ENCODE results near the gene CPEB4. TPM values are rescaled to one million over a fixed set of nuclear protein-coding genes. Genes with fewer than 3 reads are reported as not detected.

The CPEB4 gene
- total and polyA plus RNA-seq, 4 donors = 46.2 to 98.7 (median 59.9) TPM

DNA sequence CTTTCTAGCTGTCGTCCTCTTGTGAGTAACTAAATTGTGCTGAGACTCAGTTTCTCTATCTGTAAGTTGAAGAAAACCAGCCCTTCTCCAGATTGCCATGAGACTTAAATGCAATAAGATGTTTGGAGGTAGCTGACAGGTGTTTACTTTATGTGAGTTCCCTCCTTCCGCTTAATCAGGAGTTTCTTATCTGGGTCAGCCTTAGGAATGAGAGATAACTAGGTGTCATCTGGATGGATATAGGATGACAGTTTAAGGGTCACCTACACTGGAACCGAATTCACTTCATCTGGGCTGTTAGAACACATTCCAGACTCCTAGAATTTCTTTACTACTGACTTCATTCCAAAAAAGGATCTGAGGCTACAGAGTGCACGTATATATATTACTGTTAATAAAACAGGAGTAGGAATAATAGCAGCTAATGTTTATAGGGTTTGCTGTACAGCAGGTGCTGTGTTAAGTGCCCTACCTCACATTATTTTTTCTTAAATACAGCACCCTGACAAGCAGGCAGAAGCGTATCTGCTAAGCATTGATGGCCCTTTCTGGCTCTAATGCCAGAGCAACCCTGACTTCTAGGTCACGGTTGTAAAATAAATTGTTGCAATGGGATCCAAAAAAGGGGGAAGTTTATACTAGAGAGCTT lies 30.0 kb upstream of the CPEB4 start:
- Histone ChIP-seq H3K4me3 (ENCODE audit: low read depth, low read length) (no peak overlapping the region), H3K27me3 (ENCODE audit: control insufficient read depth, insufficient read depth, low read length) (no peaks in the 10 kb centered on the region), H3K9me3 (ENCODE audit: control insufficient read depth, insufficient read depth, low read length) (no peaks in the 10 kb centered on the region), H3K4me1 (ENCODE audit: control insufficient read depth, insufficient read depth, low read length) (peaks cover 3% of the 10 kb centered on the region), H3K36me3 (ENCODE audit: control insufficient read depth, insufficient read depth, low read length) (no peaks in the 10 kb centered on the region), H3K27ac (ENCODE audit: low read depth, low read length) (no peak overlapping the region)
- peak in 1 of 6 donors; percentile 46 for DNase-seq (ENCODE audit: low read depth in 4 of 6, low spot score in 6 of 6)
- WGBS (ENCODE audit: insufficient coverage) = 100% methylated on average over 2 of the region's 6 CpGs

DNA sequence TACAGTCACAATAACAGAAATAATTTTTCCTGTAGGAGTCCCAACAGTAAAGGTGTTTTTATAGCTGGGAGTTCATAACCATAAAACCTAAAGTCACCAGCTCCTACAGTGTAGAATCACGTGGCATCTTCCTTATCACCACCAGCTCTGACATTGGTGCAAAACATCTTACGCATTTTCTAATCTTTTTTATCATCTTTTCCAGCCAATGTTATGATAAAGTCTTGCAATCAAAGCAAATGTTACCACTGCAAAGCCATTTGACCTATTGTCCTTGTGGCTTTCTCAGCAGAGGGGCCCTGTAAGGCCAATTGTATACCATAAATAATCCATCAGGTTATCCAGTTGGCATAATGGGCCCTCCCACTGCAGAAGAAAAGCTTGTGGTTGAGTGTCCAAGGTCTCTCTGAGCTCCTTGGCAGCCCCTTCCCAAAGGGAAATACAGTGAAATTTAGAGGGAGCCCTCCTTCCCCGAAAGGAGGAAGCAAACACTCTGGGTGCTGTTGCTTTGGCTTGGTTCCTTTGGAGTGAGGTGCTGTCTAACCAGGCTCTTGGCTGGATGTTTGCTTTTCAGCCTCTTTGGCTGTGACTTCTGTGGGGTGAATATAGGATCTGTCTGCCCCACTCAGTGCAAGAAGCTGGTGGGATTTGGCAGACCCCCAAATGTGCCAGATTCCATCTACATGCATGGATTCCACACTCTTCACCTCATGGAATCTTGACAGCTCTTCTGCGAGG lies 29.3 kb upstream of the CPEB4 start:
- Histone ChIP-seq H3K4me3 (ENCODE audit: low read depth, low read length) (no peak overlapping the region), H3K27me3 (ENCODE audit: control insufficient read depth, insufficient read depth, low read length) (no peaks in the 10 kb centered on the region), H3K4me1 (ENCODE audit: control insufficient read depth, insufficient read depth, low read length) (peaks cover 3% of the 10 kb centered on the region), H3K36me3 (ENCODE audit: control insufficient read depth, insufficient read depth, low read length) (no peaks in the 10 kb centered on the region), H3K27ac (ENCODE audit: low read depth, low read length) (no peak overlapping the region), H3K9me3 (ENCODE audit: control insufficient read depth, insufficient read depth, low read length) (no peaks in the 10 kb centered on the region)
- 89% methylated on average over 3 of the region's 4 CpGs for WGBS (ENCODE audit: insufficient coverage)
- DNase-seq (ENCODE audit: low read depth in 4 of 6, low spot score in 6 of 6) = peak in 1 of 6 donors; percentile 50

DNA sequence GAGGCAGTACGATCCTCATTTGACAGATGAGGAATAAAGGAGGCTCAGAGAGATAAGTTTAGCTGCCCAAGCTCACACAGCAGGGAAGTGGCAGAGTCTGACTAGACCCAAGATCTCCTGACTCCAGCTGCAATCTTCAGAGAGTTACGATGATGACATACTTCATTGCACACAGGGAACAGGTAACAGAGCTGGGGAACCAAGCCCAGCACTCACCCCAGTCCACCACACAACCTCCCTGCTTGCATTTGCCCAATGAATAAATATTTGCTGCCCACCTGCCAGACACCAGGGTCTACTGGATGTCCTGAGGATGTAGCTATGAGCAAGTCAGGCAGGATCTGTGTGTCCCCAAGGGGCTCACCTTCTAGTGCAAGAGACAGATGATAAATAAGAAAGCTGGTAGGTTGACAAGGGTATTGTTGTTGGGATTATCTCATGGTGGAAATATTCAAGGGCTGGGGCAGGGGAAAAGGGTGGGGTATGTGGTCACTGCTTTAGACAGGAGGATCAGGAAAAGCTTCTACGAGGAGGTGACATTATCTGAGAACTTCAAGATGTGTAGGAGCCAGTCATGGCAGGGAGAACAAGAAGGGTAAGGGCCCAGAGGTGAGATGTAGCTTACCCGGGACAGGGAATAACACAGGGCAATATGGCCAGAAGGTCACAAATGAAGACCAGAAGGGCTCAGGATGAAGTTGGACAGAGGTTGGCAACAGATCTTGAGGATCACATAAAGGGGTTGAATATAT lies 28.6 kb upstream of the CPEB4 start:
- peaks cover 9% of the 10 kb centered on the region for H3K4me1 ChIP-seq (ENCODE audit: control insufficient read depth, insufficient read depth, low read length)
- 87% methylated on average over 4 of the region's 4 CpGs for whole genome bisulfite sequencing (ENCODE audit: insufficient coverage)
- no peak overlapping the region for H3K4me3 ChIP-seq (ENCODE audit: low read depth, low read length)
- no peak for DNase-seq (ENCODE audit: low read depth in 4 of 6, low spot score in 6 of 6)
- H3K9me3 ChIP-seq (ENCODE audit: control insufficient read depth, insufficient read depth, low read length) = no peaks in the 10 kb centered on the region
- no peaks in the 10 kb centered on the region for H3K27me3 ChIP-seq (ENCODE audit: control insufficient read depth, insufficient read depth, low read length)
- H3K36me3 ChIP-seq (ENCODE audit: control insufficient read depth, insufficient read depth, low read length) = no peaks in the 10 kb centered on the region
- no peak overlapping the region for H3K27ac ChIP-seq (ENCODE audit: low read depth, low read length)

DNA sequence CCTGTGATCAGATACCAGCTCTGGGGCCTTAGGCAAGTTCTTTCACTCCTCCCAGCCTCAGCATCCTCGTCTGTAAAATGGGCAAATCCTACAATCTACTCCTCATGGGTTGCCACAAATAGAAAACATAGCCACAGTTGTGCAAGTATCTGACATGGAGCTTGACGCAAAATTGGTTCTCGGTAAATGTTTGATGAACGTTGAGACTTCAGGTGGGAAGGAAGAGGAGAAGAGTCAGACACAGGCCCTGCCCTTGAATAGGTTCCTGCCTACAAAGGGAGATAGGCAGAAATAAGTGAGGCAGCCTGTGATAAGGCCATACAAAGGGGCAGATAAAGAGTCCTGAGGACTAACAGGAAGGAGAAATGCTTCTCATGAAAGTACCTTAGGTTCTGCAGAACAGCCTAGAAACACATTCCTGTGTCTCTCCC lies 26.1 kb upstream of the CPEB4 start:
- Histone ChIP-seq H3K27ac (ENCODE audit: low read depth, low read length) (no peak overlapping the region), H3K27me3 (ENCODE audit: control insufficient read depth, insufficient read depth, low read length) (no peaks in the 10 kb centered on the region), H3K36me3 (ENCODE audit: control insufficient read depth, insufficient read depth, low read length) (no peaks in the 10 kb centered on the region), H3K9me3 (ENCODE audit: control insufficient read depth, insufficient read depth, low read length) (no peaks in the 10 kb centered on the region), H3K4me3 (ENCODE audit: low read depth, low read length) (no peak overlapping the region), H3K4me1 (ENCODE audit: control insufficient read depth, insufficient read depth, low read length) (peaks cover 23% of the 10 kb centered on the region)
- no peak for DNase-seq (ENCODE audit: low read depth in 4 of 6, low spot score in 6 of 6)
- 93% methylated on average over 4 of the region's 4 CpGs for WGBS (ENCODE audit: insufficient coverage)

DNA sequence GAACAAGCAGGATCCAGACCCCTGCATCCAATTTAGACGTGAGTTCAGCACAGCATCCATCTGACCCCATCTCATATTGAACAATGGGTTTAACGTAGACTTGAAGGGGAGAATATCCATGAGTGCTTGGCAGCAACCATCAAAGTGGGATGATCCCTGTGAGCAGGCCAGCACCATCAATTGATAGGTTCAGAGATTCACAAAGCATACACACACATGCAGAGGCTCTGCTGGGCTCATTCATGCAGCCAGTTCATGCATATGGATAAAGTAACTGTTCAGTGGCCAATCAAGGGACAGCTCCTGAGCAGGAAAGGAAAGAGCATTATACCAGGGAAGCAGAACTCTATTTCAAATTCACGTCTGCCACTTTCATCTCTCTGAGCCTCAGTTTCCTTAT lies 24.8 kb upstream of the CPEB4 start:
- Histone ChIP-seq H3K27ac (ENCODE audit: low read depth, low read length) (no peak overlapping the region), H3K4me3 (ENCODE audit: low read depth, low read length) (no peak overlapping the region), H3K9me3 (ENCODE audit: control insufficient read depth, insufficient read depth, low read length) (no peaks in the 10 kb centered on the region), H3K27me3 (ENCODE audit: control insufficient read depth, insufficient read depth, low read length) (no peaks in the 10 kb centered on the region), H3K36me3 (ENCODE audit: control insufficient read depth, insufficient read depth, low read length) (no peaks in the 10 kb centered on the region), H3K4me1 (ENCODE audit: control insufficient read depth, insufficient read depth, low read length) (peaks cover 25% of the 10 kb centered on the region)
- WGBS (ENCODE audit: insufficient coverage) = 44% methylated on average over 1 of the region's 3 CpGs
- DNase-seq (ENCODE audit: low read depth in 4 of 6, low spot score in 6 of 6) = peak in 2 of 6 donors; percentile 52 to 71

DNA sequence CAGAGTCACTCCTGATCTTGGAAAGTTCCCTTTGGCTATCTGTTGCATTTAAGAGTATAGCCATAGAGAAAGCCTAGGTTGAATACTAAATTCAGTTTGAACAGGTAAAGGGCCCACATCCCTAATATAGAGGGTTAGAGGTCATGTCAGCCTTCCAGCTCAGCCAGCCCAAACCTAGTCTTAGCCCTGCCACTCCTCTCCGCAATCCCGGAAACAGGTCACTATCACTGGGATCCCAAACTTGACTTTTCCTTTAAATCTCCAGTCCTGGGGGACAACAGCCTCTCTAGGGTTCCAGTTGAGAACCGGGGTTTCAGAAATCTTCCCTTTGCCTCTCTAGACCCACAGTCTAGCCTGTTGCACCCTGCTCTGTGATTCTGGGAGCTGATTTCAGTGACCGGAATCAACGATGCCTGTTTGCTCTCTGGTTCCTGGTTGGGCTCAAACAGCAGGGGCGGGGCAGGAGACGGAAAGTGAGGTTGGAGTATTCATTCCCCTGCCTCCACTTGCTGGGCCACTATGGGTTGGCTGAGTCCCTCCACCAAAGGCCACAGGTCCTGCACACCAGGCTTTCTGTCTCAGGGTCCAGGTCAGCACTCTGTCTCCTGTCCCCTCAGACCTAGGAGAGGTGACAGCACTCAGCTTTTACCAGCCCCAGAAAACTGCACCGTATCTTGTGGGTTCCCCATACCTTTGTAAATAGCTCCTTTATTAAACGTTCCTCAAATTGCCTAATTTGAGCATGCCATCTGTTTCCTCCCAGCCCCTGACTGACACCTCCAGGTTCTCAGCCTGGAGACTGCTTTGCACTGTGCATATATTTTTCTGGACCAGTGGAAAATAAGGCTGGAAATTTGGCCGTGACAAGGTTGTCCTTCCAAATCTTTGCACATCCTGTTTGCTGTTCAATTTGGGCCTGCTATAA lies 23.8 kb upstream of the CPEB4 start:
- WGBS (ENCODE audit: insufficient coverage) = 66% methylated on average over 9 of the region's 10 CpGs
- H3K4me1 ChIP-seq (ENCODE audit: control insufficient read depth, insufficient read depth, low read length) = peaks cover 32% of the 10 kb centered on the region
- no peak overlapping the region for H3K27ac ChIP-seq (ENCODE audit: low read depth, low read length)
- H3K27me3 ChIP-seq (ENCODE audit: control insufficient read depth, insufficient read depth, low read length) = no peaks in the 10 kb centered on the region
- no peaks in the 10 kb centered on the region for H3K36me3 ChIP-seq (ENCODE audit: control insufficient read depth, insufficient read depth, low read length)
- H3K9me3 ChIP-seq (ENCODE audit: control insufficient read depth, insufficient read depth, low read length) = no peaks in the 10 kb centered on the region
- no peak for DNase-seq (ENCODE audit: low read depth in 4 of 6, low spot score in 6 of 6)
- H3K4me3 ChIP-seq (ENCODE audit: low read depth, low read length) = no peak overlapping the region

DNA sequence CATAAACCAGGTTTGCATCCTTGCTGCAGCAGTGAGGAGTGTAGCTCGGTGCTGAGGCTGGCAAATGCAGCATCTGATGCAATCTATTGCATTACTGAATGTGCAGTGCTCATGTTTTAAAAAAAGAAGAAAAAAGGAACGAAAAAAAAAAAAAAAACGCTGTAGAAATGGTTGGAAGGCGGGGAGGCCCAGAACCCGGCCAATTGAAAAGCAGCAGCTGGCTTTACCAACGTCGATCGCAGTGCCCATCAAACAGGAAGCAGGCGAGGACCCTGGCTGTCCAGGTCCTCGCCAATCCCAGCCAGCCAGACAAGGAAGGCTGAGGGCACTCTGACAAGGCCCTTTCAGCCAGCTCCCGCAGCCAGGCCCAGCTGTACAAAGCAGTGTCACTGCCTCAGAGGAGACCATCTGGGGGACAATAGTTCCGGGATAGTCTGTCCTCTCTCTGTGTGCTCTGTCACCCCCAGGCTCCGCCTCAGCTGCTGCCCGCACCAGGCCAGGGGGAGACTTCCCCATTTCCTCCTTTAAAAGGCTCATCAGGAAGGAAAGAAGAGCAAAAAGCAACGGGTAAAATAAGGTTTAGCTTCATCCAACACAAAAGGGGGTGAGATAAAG lies 21.8 kb upstream of the CPEB4 start:
- Histone ChIP-seq H3K36me3 (ENCODE audit: control insufficient read depth, insufficient read depth, low read length) (no peaks in the 10 kb centered on the region), H3K9me3 (ENCODE audit: control insufficient read depth, insufficient read depth, low read length) (no peaks in the 10 kb centered on the region), H3K4me3 (ENCODE audit: low read depth, low read length) (no peak overlapping the region), H3K27ac (ENCODE audit: low read depth, low read length) (peak overlapping the region; percentile 79), H3K27me3 (ENCODE audit: control insufficient read depth, insufficient read depth, low read length) (no peaks in the 10 kb centered on the region), H3K4me1 (ENCODE audit: control insufficient read depth, insufficient read depth, low read length) (peaks cover 38% of the 10 kb centered on the region)
- 33% methylated on average over 14 of the region's 15 CpGs for WGBS (ENCODE audit: insufficient coverage)
- DNase-seq (ENCODE audit: low read depth in 4 of 6, low spot score in 6 of 6) = peak in 2 of 6 donors; percentile 80 to 81

DNA sequence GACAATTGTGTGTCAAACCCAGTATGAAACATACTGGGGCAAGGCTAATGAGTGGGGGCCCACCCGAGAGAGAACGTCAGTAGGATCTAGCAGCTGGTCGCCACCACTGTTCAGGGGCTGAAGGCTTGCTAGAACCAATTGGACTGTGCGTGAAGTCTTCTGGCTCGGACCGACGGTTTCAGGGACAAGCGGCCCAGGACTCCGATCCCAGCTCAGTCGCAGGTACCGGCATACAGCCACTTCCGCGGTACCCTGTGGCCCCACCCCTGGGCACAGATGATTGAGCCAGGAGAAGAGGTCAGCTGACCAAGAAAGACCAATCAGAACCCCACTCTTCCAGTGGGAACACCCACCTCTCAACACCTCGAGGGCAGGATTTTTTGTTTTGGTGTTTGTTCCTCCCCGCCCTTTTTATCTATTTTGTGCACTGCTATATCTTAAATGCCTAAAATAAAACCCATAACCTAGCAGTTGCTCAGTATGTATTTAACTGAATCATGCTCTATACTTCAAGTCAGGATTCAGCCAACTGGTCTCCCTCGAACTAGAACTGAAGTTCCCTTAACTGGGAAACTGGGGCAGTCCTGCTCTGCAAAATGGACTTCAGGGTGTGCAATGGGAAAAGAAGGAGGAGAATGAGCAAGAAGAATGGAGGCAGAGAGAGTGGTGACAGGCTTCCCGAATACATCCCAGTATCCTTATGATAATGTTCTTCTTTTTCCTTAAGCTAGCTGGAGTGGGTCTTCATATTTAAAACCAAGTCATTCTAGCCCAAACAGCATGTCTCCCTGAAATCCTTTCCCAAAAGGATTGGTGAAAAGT lies 21.1 kb upstream of the CPEB4 start:
- Histone ChIP-seq H3K27me3 (ENCODE audit: control insufficient read depth, insufficient read depth, low read length) (no peaks in the 10 kb centered on the region), H3K9me3 (ENCODE audit: control insufficient read depth, insufficient read depth, low read length) (no peaks in the 10 kb centered on the region), H3K36me3 (ENCODE audit: control insufficient read depth, insufficient read depth, low read length) (no peaks in the 10 kb centered on the region), H3K27ac (ENCODE audit: low read depth, low read length) (peak overlapping the region; percentile 79), H3K4me3 (ENCODE audit: low read depth, low read length) (no peak overlapping the region), H3K4me1 (ENCODE audit: control insufficient read depth, insufficient read depth, low read length) (peaks cover 38% of the 10 kb centered on the region)
- no peak for DNase-seq (ENCODE audit: low read depth in 4 of 6, low spot score in 6 of 6)
- 82% methylated on average over 13 of the region's 17 CpGs for WGBS (ENCODE audit: insufficient coverage)
